Measurements from ENCODE around the gene SLC35C1.
"Not testable (repeated sequence)": the region's sequence is repeated elsewhere in the genome, so short reads cannot be mapped to it uniquely, and the experiment has no call there.

The SLC35C1 gene

DNA sequence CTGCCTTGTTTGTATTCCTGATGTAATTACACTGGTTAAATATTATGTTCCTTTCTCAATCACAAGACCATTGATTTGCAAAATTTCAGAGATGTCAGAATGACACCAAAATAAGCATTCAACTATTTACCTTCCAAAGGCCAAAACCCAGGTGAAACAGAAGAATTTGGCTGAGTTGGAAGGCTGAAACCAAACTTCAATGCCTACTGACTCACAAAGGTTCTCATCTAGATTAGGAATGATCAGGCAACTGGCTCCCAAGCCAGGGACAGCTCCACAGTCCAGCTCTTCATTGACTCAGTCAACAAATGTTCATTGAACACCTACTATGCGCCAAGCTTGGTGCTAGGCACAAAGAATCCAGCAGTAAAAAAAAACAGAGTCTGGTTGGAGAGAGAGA is 13.4 kb upstream of the SLC35C1 start:
- DNase-seq = no peak

DNA sequence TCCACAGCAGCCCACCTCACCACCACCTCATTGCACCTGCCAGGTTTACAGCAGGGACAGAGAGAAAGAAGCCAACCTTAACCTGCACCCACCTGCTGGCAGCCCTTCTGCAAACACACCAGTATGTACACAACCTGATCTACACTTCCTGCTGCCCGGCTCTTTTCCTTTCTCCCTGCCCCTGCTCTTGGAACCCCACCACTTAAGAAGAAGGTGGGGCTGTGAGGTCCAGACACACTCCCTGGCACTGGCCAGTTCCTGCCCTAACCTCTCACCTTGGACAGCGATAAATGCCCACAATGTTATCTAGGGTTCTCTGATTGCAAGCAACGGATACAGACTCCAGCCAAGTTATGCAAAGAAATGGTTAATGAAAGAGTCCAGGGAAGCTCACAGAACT is 10.8 kb upstream of the SLC35C1 start:
- DNase-seq = peak in 1 of 2 experiments; percentile 36

DNA sequence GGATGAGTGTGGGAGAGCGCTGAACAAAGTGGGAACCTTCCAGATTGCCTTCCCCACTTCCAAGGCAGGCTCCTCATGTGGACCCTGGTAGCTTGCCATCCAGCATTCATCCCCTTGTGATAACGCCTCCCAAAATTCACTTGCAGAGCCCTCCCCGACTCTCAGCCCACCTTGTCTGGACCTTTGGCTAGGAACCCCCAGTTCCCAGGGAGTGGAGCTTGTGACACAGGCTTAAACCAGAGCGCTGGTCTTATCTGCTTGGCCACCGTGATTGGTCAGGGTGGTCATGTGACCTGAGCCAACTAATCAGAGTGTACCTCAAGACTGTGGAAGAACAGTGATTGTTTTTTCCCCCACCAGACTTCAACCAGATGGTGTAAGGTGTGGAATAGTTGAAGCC is 9.6 kb upstream of the SLC35C1 start:
- DNase-seq = no peak

DNA sequence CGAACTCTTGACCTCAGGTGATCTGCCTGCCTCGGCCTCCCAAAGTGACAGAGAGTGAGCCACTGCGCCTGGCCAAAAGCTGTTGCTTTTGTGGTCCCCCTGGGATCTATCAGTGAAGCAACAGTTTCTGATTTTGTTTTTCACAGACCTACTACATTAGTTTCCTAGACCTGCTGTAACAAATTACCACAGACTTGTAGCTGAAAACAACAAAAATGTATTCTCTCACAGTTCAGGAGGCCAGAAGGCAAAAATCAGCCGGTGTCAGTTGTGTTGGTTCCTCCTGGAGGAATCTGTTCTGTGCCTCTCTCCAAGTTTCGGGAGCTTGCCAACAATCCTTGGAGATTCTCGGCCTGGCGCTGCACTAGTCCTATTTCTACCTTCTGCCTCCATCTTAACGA is 8.5 kb upstream of the SLC35C1 start:
- DNase-seq = no peak

DNA sequence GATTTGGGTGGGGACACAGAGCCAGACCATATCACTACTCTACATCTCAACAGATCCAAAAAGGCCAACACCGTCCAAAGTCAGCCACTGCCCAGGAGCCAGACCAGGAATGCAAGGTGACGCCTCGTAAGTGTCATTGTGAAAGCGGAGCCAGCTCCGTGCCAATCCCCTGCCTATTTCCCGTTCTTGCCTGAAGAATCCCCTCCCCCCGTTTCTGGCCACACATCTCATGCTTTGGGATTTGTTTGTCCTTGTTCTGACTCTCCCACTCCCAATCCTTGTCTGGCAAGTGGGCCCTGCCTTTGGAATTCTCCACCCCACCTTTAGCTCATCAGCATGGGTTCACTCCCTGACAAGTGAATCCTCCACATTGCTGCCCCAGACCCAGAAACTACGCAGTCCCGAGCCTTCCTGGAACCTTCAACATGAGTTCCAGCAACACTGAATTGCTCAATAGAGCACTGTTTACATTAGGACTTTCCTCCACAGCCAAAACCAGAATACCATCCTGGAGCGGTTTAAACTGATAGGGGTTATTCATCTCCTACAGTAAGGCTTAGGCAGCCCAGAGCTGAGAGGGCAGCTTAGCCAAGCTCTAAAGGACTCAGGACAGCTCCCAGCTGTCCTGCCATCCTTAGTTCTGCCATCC is 6.0 kb upstream of the SLC35C1 start:
- peak in 1 of 2 experiments; percentile 25 for DNase-seq

DNA sequence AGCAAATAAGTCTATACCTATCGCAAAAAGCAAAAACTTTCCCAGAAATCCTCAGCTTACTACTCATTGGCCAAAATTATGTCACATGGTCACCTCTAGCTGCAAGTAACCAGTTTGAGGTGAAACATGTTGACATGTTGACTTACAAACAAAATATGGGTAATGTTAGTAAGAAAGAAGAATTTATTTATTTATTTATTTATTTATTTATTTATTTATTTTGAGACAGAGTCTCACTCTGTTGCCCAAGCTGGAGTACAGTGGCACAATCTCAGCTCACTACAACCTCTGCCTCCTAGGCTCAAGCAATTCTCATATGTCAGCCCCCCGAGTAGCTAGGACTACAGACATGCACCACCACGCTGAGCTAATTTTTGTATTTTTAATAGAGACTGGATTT is 5.4 kb upstream of the SLC35C1 start:
- DNase-seq = no peak

DNA sequence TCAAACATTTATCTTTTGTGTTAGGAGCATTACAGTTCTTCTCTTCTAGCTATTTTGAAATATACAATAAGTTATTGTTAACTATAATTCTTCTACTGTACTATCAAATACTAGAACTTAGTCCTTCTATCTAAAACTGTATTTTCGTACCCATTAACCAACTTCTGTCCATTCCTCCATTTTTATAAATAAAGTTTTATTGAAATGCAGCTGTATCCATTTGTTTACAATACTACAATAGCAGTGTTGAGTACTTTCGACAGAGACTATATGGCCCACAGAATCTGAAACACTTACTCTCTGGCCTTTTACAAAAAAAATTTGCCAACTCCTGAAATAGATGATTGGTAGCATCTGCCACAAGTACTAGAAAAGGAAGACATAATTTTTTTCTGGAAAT is 4.7 kb upstream of the SLC35C1 start:
- DNase-seq = no peak

DNA sequence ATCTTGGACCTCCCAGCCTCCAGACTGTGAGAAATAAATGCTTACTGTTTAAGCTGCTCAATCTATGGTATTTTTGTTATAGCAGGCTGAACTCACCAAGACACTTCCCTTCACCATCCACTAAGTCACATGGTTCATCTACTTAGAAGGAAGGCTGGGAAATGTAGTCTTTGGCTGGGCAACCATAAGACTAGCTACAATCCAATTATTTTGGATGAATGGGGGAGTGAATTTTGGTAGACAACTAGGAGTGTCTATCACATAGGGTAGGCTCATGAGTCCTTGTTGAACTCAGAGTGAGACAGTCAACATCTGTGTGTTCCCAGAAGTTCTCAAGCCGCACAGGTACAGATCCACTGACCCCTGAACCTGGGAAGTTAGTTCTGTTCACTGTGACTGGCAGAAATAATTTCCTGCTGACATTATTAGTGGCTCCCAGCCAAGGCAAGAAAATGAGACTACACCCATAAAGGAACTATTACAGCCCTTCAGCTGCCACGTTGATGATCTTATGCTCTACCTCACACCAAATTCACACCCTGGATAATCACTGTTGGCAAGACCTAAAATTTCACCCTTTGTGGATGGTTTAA is 3.1 kb upstream of the SLC35C1 start:
- no peak for DNase-seq

DNA sequence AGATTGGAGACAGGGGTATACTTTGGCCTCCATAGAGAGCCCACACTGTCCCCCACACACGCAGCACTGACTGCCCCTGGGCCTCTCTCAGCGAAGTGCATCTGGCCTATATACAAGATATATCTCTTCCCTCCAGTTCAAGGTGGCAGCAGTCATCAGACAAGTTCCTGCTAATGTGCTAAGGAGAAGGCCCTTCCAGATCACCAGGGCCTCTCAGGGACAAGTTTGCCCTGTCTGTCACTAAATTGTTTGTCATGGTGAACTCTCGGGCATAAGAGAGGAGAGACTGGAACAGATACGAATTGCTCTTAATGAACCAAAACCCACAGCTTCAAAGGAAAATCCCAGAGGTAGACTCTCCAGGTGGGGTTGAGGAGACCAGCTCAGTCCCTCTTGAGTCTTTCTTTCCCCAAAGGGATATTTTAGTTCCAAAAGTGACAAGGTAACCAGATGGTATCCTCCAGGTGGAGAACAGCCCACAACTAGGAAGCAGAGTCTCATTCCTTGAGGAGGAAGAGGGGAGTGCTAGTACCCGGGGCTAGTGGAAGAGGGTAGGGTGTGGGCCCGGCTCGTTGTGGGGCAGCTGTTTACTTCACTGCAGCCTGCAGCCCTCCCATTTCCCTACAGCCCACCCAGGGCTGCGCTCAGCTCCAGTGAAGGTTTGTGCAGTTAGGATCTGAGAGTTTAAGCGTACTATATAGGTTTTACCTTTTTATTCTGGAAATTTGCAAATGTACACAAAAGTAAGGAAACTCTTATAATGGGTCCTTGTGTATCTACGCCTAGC is 2.2 kb upstream of the SLC35C1 start:
- no peak for DNase-seq

DNA sequence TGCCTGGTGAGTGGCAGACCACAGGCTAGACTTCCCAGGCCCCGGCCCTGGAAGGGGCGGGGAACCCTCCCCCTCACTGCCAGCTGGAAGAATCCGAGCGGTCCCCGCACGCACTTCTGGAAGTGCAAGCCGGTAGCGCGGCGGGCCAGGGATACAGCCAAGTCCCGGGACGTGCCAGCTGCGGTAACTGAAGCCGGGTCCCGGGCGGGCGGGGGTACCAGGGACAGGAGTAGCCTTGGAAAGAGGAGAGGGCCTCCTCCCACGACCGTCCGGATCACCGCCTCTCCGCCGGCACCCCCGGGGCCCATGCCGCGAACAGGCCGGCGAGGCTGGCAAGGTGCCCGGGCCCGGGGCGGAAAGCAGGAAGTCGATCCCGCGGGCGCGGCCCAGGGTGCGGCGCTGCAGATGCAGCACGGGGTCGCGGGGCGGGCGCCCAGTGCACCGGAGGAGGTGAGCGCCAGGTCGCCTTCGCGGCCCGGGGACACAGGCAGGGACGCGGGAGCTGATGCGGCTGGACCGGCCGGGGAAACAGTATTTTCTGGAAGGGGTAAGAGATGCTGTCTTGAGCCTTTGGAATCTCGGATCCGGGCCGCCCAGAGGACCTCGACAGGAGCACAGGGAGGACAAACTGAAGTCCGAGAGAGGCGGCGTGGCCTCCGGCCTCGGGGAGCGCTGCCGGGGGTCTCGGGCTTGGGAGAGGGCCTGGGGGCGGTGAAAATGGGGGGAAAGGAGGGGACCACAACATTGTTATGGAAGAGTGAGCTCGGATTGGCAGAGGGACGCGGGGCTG is 783 bp upstream of the SLC35C1 start:
- DNase-seq = peak; percentile 50 to 92

DNA sequence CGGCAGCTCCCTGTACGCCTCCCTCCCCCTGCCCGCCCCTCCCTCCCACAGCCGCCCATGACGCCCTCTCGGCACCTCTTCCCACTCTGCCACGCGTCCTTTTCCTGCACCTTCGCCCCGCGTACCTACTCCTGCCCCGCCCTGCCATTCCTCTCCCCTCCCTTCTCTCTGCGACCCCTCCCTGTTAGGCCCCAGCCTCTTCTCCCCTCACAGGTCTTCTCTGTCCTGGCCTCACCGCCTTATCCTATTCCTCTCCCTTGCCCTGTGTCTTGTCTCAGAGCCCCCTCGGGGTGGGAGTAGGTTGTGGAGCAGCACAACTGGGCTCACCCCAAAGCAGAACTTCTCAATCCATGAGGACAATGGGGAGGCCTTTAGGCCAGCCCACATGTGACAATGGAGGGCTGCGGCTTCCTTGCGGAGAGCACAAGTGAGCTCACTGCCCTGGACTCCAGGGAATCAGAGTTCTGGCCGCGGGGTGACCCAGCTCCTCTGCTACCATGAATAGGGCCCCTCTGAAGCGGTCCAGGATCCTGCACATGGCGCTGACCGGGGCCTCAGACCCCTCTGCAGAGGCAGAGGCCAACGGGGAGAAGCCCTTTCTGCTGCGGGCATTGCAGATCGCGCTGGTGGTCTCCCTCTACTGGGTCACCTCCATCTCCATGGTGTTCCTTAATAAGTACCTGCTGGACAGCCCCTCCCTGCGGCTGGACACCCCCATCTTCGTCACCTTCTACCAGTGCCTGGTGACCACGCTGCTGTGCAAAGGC is 539 bp downstream of the SLC35C1 start:
- DNase-seq = peak in 1 of 2 experiments; percentile 82

DNA sequence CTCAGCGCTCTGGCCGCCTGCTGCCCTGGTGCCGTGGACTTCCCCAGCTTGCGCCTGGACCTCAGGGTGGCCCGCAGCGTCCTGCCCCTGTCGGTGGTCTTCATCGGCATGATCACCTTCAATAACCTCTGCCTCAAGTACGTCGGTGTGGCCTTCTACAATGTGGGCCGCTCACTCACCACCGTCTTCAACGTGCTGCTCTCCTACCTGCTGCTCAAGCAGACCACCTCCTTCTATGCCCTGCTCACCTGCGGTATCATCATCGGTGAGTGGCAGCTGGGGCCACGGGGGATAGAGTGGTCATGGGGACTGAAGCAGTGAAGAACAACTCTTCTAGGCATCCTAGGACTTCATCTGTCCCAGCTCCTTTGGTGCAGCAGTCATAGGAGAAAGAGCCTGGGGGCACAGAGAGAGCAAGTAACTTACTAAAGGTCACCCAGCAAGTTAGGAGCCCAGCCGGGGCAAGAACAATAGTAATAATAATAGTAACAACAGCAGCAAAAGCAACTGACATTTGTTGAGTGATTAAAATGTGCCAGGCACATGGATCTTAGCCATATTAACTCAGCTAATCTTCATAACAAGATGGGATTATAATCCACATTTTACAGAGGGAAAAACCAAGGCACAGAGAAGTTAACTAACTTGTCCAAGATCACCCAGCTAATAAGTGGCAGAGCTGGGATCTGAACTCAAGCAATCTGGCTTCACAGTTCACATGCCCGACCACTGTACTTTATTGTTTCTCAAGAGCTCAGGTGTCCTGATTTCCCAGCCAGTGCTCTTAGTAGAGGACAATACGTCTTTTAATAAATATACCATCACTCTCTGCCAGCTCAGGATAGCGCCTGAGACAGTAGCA is 1.4 kb downstream of the SLC35C1 start:
- no peak for DNase-seq

DNA sequence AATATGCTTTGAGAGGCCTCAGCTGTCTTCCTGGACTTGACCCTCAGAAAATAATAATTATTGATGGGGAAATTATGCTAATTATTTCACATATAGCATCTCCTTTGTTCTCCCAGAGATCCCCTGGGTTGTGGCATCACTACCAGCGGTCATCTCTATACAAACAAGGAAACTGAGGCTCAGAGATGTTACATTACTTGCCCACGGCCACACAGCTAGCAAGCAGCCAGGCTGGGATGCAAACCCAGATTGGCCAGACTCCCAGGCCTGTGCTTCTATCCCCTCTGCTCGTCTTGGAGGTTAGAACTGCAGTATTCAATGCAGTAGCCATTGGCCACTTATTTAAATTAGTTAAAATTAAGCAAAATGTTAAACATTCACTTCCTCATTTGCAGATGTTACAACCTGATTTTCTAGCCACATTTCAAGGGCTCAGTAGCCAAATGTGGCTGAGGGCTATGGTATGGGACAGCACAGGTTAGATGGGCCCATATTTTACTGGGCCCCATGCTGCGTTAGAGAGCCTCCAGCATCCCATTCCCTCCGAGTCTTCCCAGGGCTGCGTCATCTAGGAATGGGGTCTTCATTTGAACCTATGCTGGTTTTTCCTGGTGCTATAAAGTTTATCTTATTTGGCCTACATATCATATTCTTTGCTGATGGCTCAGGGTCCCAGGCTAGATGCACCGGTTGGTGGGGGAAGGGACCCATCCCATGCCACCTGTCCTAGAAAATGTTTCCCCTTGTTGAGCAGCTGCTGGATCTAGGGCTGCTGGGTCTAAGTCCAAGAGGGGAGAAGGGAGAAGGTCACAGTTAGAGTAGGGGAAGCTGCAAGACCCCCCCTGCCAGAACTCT is 2.2 kb downstream of the SLC35C1 start:
- DNase-seq = no peak

DNA sequence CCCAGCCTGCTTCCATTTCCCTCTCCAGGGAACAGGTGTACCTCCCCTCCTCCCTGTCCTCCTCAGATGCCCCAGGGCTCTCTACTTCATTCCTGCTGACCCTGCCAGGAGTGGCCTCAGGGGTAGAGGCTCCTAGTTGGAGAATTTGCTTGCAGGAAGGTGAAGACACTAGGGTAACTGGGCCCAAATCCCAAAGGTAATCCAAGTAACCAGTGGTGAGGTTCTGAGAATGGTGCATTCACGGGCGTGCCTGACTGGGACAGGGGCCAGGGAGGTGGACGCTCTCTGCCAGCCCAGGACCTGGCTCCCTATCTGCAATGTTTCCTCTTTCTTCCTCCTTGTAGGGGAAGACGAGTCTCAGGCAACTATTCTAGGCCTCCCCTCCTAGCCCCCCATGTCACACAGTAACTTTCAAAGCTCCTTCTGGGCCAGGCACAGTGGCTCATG is 2.9 kb downstream of the SLC35C1 start:
- no peak for DNase-seq

DNA sequence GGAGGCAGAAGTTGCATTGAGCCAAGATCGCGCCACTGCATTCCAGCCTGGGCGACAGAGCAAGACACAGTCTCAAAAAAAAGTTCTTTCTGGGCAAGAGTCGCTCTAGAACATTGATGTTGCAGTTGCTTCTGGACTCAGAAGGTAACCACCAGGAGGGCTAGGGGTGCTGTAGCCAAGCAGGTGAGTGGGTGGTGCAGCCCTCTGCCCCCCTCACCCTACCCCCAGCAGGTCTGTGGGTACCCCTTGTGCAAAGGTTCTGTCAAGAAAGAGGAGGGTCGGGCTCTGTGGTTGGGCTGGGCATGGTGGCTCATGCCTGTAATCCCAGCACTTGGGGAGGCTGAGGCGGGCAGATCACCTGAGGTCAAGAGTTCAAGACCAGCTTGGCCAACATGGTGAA is 3.5 kb downstream of the SLC35C1 start:
- DNase-seq = not testable (repeated sequence)

DNA sequence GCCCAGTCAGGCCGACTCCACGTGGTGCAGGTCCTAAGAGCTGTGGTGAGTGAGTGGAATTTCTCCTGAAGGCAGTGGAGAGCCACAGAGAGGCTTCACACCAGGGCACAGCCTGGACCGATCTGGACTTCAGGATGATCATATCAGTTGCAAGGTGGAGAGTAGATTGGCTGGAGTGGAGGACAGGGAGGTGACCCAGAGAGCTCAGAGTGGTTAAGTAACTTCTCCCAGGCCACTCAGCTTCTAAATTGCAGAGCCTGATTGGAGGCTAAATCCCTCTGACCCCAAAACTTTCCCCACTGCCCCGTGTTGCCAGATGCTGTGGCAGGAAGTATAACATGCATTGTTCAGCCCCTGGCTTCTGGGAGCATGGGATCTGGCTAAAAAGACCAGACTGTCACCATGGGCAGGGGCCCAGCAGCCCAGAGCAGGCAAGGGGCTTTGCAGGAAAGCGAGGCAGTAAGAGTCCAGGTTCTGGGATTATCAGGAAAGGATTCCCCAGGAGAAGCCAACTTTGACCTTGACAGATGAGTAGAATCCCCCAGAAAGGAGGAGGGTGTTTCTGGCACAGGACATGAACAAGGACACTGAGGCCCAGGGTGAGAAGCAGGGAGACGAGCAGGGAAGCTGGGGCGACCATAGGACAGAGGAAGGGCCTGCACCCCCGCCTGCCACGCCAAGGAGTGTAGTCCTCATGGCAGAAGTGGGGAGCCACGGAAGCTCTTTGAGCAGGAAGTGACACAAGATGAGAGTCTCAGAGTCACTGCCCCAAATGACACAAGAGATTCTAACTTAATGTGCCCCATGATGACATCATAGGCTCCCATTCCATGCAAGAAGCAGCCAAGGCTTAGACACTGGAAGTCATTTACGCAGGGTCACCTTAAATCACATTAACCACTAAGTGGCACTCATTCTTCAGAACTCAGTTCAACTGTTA is 4.8 kb downstream of the SLC35C1 start:
- DNase-seq = no peak

DNA sequence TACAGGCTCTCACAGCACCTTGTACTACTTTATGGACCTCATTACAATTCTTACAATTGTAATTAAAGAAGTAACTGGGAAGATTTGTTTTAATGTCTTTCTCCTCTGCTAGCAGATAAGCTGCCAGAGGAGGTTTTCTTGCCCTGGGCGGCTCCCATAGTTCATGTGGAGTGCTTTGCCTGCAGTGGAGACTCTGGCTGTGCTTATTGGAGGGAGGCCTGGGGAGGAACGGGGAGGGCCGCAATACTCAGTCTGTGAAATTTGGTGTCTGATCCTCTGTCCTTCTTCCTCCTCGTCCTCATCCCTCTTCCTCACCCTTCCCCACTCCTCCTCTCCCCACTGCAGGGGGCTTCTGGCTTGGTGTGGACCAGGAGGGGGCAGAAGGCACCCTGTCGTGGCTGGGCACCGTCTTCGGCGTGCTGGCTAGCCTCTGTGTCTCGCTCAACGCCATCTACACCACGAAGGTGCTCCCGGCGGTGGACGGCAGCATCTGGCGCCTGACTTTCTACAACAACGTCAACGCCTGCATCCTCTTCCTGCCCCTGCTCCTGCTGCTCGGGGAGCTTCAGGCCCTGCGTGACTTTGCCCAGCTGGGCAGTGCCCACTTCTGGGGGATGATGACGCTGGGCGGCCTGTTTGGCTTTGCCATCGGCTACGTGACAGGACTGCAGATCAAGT is 5.6 kb downstream of the SLC35C1 start:
- no peak for DNase-seq

DNA sequence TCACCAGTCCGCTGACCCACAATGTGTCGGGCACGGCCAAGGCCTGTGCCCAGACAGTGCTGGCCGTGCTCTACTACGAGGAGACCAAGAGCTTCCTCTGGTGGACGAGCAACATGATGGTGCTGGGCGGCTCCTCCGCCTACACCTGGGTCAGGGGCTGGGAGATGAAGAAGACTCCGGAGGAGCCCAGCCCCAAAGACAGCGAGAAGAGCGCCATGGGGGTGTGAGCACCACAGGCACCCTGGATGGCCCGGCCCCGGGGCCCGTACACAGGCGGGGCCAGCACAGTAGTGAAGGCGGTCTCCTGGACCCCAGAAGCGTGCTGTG is 6.1 kb downstream of the SLC35C1 start:
- DNase-seq = no peak
